ENCODE data around the gene HOXC5.

HOXC5 gene

GRCh38 chr12:54016478-54016964, 16.3 kb upstream of the HOXC5 start:
- Histone ChIP-seq H3K9me3 (ENCODE audit: control insufficient read depth, insufficient read depth, low read depth, low read length) (no peaks in the 10 kb centered on the region), H3K36me3 (ENCODE audit: control insufficient read depth, insufficient read depth, low read length) (no peaks in the 10 kb centered on the region), H3K9ac (ENCODE audit: low read length) (peak overlapping the region; percentile 67), H3K4me3 (ENCODE audit: low read depth, low read length) (peak overlapping the region; percentile 61; the same call in 1 of the 2 replicates), H3K4me1 (ENCODE audit: control insufficient read depth, insufficient read depth, low read length) (peaks cover 23% of the 10 kb centered on the region), H3K27ac (ENCODE audit: low read depth, low read length) (no peak overlapping the region), H3K27me3 (ENCODE audit: control insufficient read depth, insufficient read depth, low read length) (peaks cover 100% of the 10 kb centered on the region)

GRCh38 chr12:54017027-54017788, 15.6 kb upstream of the HOXC5 start:
- H3K27ac ChIP-seq (ENCODE audit: low read depth, low read length), result no peak overlapping the region
- peak overlapping the region; percentile 81 for H3K9ac ChIP-seq (ENCODE audit: low read length)
- peak overlapping the region; percentile 61 for H3K4me3 ChIP-seq (ENCODE audit: low read depth, low read length)
- peaks cover 100% of the 10 kb centered on the region for H3K27me3 ChIP-seq (ENCODE audit: control insufficient read depth, insufficient read depth, low read length)
- H3K9me3 ChIP-seq (ENCODE audit: control insufficient read depth, insufficient read depth, low read depth, low read length), result no peaks in the 10 kb centered on the region
- peaks cover 24% of the 10 kb centered on the region for H3K4me1 ChIP-seq (ENCODE audit: control insufficient read depth, insufficient read depth, low read length)
- no peaks in the 10 kb centered on the region for H3K36me3 ChIP-seq (ENCODE audit: control insufficient read depth, insufficient read depth, low read length)

GRCh38 chr12:54017878-54018467, 14.9 kb upstream of the HOXC5 start:
- Histone ChIP-seq H3K4me1 (ENCODE audit: control insufficient read depth, insufficient read depth, low read length) (peaks cover 24% of the 10 kb centered on the region), H3K27me3 (ENCODE audit: control insufficient read depth, insufficient read depth, low read length) (peaks cover 100% of the 10 kb centered on the region), H3K27ac (ENCODE audit: low read depth, low read length) (peak overlapping the region; percentile 4; the same call in 1 of the 2 replicates), H3K9me3 (ENCODE audit: control insufficient read depth, insufficient read depth, low read depth, low read length) (no peaks in the 10 kb centered on the region), H3K9ac (ENCODE audit: low read length) (peak overlapping the region; percentile 90), H3K36me3 (ENCODE audit: control insufficient read depth, insufficient read depth, low read length) (no peaks in the 10 kb centered on the region), H3K4me3 (ENCODE audit: low read depth, low read length) (peak overlapping the region; percentile 61)

DNA sequence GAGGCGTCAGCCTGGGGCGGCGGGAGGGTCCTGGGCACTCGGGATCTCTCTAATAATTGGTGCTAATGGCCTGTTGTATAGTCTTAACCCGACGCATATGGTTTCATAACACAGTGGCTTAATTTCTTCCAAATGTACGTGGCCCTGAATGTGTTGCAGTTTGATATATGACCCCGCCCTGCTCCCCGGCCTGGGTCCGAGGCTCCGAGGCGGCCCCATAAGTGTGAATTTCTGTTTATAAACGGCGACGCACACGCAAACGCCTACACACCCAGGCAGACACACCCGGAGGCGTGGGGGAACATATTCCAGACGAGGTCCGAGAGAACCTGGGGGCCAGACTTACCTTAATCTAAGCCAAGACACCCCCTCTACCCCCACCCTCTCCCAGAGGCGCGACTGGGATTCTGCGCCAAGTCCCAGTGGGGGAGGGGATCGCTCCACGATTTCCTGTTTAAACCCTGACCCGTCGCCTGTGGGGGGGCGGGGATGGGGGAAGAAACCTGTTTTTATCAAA, 14.3 kb upstream of the HOXC5 start:
- H3K9ac ChIP-seq (ENCODE audit: low read length), result peak overlapping the region; percentile 90
- peak overlapping the region; percentile 4; the same call in 1 of the 2 replicates for H3K27ac ChIP-seq (ENCODE audit: low read depth, low read length)
- H3K9me3 ChIP-seq (ENCODE audit: control insufficient read depth, insufficient read depth, low read depth, low read length), result no peaks in the 10 kb centered on the region
- no peaks in the 10 kb centered on the region for H3K36me3 ChIP-seq (ENCODE audit: control insufficient read depth, insufficient read depth, low read length)
- peaks cover 24% of the 10 kb centered on the region for H3K4me1 ChIP-seq (ENCODE audit: control insufficient read depth, insufficient read depth, low read length)
- peaks cover 100% of the 10 kb centered on the region for H3K27me3 ChIP-seq (ENCODE audit: control insufficient read depth, insufficient read depth, low read length)
- H3K4me3 ChIP-seq (ENCODE audit: low read depth, low read length), result peak overlapping the region; percentile 61

GRCh38 chr12:54019091-54019811, 13.6 kb upstream of the HOXC5 start:
- Histone ChIP-seq H3K4me1 (ENCODE audit: control insufficient read depth, insufficient read depth, low read length) (peaks cover 24% of the 10 kb centered on the region), H3K27me3 (ENCODE audit: control insufficient read depth, insufficient read depth, low read length) (peaks cover 100% of the 10 kb centered on the region), H3K9ac (ENCODE audit: low read length) (peak overlapping the region; percentile 88), H3K4me3 (ENCODE audit: low read depth, low read length) (peak overlapping the region; percentile 61), H3K9me3 (ENCODE audit: control insufficient read depth, insufficient read depth, low read depth, low read length) (no peaks in the 10 kb centered on the region), H3K27ac (ENCODE audit: low read depth, low read length) (no peak overlapping the region), H3K36me3 (ENCODE audit: control insufficient read depth, insufficient read depth, low read length) (no peaks in the 10 kb centered on the region)

DNA sequence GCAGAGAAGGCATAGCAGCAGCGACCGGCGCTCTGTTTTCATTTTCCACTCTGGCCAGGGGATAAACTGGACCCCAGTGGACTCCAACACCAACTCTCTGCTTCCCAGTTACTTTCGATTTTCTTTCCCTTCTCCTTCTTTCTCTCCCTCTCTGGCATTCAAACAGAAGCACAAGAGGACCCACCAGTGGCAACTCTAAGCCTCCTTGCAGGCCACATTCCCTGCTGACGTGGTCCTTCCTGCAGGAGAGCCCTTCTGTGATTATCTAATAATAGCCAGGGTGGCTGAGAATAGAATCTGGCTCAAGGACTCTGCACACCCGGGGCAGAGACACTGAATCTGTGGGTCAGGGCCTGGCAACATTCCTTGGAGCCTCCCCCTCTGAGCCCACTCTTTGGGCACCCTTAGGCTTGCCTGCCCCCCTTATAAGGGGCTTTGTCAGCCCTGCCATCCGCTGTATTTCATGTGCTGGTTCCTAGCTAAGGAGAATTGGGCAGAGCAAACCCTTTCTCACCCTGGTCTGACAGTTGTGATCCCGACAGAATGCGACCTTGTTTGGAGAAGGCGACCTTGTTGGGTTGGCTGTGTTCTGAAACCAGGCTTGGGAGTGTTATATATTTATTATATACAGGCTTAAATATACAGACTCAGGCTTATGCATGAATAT, 12.8 kb upstream of the HOXC5 start:
- Histone ChIP-seq H3K9me3 (ENCODE audit: control insufficient read depth, insufficient read depth, low read depth, low read length) (no peaks in the 10 kb centered on the region), H3K4me3 (ENCODE audit: low read depth, low read length) (peak overlapping the region; percentile 45; the same call in 1 of the 2 replicates), H3K27ac (ENCODE audit: low read depth, low read length) (no peak overlapping the region; the same call in 1 of the 2 replicates), H3K4me1 (ENCODE audit: control insufficient read depth, insufficient read depth, low read length) (peaks cover 24% of the 10 kb centered on the region), H3K27me3 (ENCODE audit: control insufficient read depth, insufficient read depth, low read length) (peaks cover 100% of the 10 kb centered on the region), H3K9ac (ENCODE audit: low read length) (peak overlapping the region; percentile 88), H3K36me3 (ENCODE audit: control insufficient read depth, insufficient read depth, low read length) (no peaks in the 10 kb centered on the region)

DNA sequence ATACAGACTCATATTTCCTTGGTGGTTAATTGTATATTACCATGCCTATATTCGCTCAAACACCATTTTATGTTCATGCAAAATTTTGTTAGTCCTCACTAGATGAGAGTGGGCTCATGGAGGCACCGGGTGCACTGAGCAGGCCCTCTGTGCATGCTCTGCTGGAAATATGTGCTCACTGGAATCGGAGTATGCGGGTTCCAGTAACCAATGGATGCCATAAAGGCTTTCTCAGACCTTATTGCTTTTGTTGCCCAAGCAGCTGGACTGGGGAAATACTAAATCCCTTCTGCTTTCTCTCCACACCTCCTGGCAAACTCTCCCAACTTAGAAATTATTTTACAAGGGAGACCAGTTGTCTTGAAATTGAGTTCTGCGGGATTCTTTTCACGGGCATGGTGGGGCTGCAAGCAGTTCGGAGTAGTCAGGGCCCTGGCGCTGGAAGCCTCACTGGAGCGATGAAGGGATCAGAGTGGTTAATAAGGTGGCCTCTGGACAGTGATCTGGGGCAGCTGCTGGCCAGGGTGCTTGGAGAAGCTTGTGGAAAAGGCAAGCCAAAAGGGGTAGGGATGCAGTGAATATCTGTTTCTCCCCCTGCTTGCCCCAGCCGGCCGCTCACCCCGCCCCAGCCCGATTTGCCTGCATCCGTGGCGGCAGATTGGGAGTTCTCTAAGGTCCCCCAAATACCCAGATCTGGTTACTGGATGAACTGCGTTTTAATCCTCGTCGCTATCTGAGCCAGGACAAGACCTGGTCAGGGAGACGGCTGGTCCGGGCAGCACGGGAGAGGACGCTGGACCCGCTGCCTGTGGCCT, 12.1 kb upstream of the HOXC5 start:
- no peaks in the 10 kb centered on the region for H3K9me3 ChIP-seq (ENCODE audit: control insufficient read depth, insufficient read depth, low read depth, low read length)
- peaks cover 100% of the 10 kb centered on the region for H3K27me3 ChIP-seq (ENCODE audit: control insufficient read depth, insufficient read depth, low read length)
- H3K4me3 ChIP-seq (ENCODE audit: low read depth, low read length), result peak overlapping the region; percentile 45; the same call in 1 of the 2 replicates
- peaks cover 25% of the 10 kb centered on the region for H3K4me1 ChIP-seq (ENCODE audit: control insufficient read depth, insufficient read depth, low read length)
- H3K36me3 ChIP-seq (ENCODE audit: control insufficient read depth, insufficient read depth, low read length), result no peaks in the 10 kb centered on the region
- H3K27ac ChIP-seq (ENCODE audit: low read depth, low read length), result no peak overlapping the region; the same call in 1 of the 2 replicates
- peak overlapping the region; percentile 88 for H3K9ac ChIP-seq (ENCODE audit: low read length)

DNA sequence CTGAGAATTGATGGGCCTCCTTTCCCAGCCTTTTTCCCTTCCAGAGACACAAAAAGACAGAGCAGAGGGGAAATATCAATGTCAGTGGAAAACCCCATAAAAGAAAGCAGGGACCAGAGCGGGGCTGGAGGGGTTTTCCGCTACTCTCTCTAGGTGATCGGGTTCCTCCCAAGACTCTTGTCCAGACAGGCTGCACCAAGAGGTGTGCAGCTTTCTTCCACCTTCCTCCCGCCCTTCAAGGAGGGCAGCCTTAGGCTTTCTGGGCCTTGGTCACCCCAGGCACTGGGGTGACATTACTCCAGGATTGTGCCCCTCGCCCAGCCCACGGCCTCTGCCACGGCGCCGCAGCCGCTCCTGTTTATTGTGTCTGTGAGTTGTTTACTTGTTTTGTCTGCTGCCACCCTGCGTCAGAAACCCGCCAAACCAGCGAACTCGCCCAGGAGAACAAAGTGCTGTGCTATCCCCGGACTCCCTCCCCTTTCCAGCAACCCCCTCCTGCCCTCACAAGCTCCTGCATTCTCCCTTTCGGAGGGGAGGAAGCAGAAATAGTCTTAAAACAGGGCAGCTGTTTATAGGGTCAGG, 11.3 kb upstream of the HOXC5 start:
- Histone ChIP-seq H3K36me3 (ENCODE audit: control insufficient read depth, insufficient read depth, low read length) (no peaks in the 10 kb centered on the region), H3K27ac (ENCODE audit: low read depth, low read length) (no peak overlapping the region; the same call in 1 of the 2 replicates), H3K4me3 (ENCODE audit: low read depth, low read length) (peak overlapping the region; percentile 45; the same call in 1 of the 2 replicates), H3K27me3 (ENCODE audit: control insufficient read depth, insufficient read depth, low read length) (peaks cover 100% of the 10 kb centered on the region), H3K9me3 (ENCODE audit: control insufficient read depth, insufficient read depth, low read depth, low read length) (no peaks in the 10 kb centered on the region), H3K9ac (ENCODE audit: low read length) (peak overlapping the region; percentile 88), H3K4me1 (ENCODE audit: control insufficient read depth, insufficient read depth, low read length) (peaks cover 28% of the 10 kb centered on the region)

GRCh38 chr12:54022960-54023884, 9.6 kb upstream of the HOXC5 start:
- Histone ChIP-seq H3K9ac (ENCODE audit: low read length) (peak overlapping the region; percentile 70), H3K9me3 (ENCODE audit: control insufficient read depth, insufficient read depth, low read depth, low read length) (no peaks in the 10 kb centered on the region), H3K27me3 (ENCODE audit: control insufficient read depth, insufficient read depth, low read length) (peaks cover 100% of the 10 kb centered on the region), H3K27ac (ENCODE audit: low read depth, low read length) (no peak overlapping the region; the same call in 1 of the 2 replicates), H3K4me1 (ENCODE audit: control insufficient read depth, insufficient read depth, low read length) (peaks cover 19% of the 10 kb centered on the region), H3K36me3 (ENCODE audit: control insufficient read depth, insufficient read depth, low read length) (no peaks in the 10 kb centered on the region), H3K4me3 (ENCODE audit: low read depth, low read length) (peak overlapping the region; percentile 12; the same call in 1 of the 2 replicates)
